ENCODE measurements around the gene PIEZO2.

Gene PIEZO2

DNA sequence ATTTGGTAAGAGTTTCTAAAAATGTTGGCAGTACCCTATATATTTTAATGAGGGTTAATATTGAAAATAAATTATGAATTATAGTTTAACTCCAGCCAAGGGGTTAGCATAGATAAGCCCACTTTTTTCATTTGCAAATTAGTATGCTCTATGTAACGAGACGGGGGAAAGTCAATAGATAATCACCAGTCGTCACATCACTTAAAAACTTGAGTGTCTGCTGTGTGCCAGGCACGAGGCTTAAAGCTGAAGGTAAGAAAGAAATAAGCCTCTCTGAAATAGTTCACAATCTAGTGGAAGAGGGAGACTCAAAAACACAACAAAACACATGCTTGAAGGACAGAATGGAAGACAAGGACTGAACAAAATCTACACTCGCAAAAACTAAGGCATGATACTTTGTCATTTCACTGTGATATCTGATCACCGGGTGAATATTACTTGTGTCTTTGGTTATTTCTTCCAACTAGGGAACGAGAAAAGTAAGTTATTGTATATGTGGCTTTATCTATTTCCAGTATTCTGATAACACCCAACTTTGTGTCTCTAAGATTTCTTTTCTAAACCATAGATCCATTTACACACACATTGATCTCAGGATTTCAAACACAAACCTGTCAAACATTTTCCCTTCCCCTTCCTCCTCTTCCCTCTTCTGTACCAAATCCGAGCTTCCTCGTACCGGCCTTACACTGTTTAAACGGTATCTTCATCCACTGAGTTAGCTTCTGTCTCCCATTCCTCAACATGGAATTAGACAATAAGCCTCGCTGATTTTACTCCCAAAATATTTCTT lies 199.1 kb downstream of the PIEZO2 start:
- TF ChIP-seq, protein P1, sequence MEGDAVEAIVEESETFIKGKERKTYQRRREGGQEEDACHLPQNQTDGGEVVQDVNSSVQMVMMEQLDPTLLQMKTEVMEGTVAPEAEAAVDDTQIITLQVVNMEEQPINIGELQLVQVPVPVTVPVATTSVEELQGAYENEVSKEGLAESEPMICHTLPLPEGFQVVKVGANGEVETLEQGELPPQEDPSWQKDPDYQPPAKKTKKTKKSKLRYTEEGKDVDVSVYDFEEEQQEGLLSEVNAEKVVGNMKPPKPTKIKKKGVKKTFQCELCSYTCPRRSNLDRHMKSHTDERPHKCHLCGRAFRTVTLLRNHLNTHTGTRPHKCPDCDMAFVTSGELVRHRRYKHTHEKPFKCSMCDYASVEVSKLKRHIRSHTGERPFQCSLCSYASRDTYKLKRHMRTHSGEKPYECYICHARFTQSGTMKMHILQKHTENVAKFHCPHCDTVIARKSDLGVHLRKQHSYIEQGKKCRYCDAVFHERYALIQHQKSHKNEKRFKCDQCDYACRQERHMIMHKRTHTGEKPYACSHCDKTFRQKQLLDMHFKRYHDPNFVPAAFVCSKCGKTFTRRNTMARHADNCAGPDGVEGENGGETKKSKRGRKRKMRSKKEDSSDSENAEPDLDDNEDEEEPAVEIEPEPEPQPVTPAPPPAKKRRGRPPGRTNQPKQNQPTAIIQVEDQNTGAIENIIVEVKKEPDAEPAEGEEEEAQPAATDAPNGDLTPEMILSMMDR (IDR thresholded peaks at IDR 0.05) = no peak

DNA sequence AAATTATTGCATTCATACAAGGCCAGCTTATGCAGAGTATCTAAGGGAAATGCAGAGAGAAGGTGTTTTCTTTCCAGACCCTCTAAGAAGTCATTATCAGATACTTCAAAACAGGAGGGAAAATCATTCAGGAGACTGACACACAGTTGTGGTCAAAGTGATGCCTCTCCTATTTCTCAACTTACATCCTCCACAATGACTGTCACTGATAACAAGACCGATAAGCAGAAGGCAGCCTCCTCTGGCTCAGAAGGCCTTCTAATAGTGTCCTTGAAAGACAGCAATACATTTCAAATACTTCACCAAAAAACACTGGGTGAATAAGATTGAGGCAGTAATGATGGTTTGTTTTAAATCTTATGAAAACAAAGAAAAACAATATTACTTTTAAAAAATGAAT lies 199.7 kb downstream of the PIEZO2 start:
- TF ChIP-seq, protein P1 (IDR thresholded peaks at IDR 0.05) = no peak

DNA sequence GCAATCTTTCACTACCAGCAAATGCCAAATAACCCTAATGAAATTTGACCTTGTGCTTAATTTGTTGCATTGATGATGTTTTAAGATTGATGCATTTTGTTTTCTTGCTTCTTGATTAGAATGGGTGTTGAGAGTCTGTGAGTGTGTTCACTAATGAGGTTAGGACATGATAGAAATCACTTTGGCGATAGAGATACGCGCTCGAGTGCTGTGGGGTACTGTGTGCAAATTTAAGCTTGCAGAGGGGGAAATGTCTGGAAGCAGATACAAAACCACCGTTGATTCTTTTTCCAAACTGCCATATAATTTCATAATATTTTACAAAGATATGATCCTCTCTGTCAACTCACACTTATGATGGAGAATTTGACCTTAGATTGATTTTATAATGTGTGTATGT lies 200.9 kb downstream of the PIEZO2 start:
- TF ChIP-seq, protein P1 (IDR thresholded peaks at IDR 0.05) = no peak

DNA sequence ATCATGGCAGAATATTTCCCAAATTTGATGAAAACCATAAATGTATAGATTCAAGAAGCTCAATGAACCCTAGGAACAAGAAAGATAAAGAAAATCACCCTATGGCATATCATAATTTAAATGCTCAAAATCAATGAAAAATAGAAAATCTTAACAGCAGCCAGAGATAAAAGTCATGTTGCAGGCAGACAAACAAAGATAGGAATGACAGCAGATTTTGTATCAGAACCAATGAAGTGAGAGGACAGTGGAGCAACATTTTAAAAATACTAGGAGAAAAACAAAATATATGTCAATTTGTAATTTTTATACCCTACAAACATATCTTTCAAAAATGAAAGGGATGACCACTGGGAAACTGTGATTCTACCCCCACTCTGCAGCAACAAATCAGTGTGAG lies 203.3 kb downstream of the PIEZO2 start:
- TF ChIP-seq, protein P1 (IDR thresholded peaks at IDR 0.05) = no peak

DNA sequence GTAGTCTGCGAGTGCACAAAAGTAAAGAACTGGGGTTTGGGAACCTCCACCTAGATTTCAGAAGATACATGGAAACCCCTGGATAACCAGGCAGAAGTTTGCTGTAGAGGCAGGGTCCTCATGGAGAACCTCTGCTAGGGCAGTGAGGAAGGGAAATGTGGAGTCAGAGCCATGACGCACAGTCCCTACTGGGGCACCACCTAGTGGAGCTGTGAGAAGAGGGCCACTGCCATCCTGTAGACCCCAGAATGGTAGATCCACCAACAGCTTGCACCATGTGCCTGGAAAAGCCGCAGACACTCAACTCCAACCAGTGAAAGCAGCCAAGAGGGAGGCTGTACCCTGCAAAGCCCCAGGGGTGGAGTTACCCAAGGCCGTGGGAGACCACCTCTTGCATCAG lies 206.4 kb downstream of the PIEZO2 start:
- TF ChIP-seq, protein P1 (IDR thresholded peaks at IDR 0.05) = no peak

DNA sequence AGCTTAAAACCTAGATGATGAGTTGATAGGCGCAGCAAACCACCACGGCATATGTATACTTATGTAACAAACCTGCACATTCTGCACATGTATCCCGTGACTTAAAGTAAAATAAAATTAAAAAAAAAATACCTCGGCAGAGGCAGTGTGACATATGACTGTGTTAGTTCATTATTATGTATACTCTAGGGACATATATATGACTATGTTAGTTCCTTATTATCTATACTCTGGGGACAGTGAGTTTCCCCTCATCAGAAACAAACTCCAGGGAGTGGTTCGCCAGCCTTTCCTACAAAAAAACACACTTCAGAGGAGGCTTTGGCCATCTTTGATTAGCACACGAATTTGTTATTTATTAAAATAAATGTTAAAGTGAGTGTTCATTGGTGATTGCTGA lies 209.5 kb downstream of the PIEZO2 start:
- TF ChIP-seq, protein P1 (IDR thresholded peaks at IDR 0.05) = no peak

DNA sequence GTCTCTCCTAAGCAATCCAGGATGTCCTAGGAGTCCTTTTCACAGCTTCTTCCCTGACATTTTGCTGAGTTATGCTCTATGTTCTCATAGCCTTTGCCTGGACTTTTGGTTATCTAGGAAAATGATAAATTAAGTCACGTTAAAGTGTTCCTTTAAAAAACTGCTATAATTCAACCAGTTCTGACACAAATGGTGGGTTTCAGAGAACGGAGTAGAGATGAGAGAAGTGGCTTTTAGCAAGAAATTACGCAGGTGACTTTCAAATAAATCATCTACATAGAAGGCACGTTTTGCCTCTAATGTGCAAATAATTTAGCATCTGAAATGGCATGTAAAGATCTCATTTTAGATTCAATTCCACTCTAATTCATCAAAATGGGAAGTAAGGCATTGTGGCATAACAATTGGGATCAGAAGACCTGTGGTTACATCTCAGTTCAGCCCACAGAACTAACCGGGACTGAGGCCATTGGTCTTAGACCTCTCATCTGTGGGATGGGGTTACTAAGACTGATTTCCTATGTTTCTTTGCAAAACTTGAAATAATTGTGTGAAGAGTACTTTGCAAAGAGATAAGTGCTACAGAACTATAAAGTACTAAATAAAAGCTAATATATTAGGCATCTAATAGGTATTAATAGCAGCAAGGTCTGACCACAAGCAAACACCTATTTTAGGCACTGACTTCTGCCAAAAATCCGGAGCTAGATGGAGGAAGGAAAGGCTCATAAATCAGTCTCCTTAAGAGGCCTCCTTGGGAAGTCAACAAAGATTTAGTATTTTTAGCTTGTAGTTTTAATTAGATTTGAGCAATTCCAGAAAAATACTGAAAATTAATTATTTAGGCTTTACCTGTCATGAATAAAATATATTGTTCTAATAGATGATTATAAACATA lies 211.4 kb downstream of the PIEZO2 start:
- TF ChIP-seq, protein P1 (IDR thresholded peaks at IDR 0.05) = no peak
